K562 (cell line): ENCODE measurements around the gene ENPP7. TPM values are rescaled to one million over a fixed set of nuclear protein-coding genes. Genes with fewer than 3 reads are reported as not detected.

Experiments used
- EP400 ChIP-seq: fragments of 450-650 bp; IDR thresholded peaks from 2 replicates; pipeline ENCODE4 v1.6.1; 2017; ENCODE audit warnings: antibody characterized with exemption, mild to moderate bottlenecking, moderate library complexity
- IFI16 ChIP-seq: fragments of 250-450 bp; sonication (Bioruptor Pico); IDR thresholded peaks from 2 replicates; pipeline ENCODE4 v2.1.2; 2022; ENCODE audit warnings: mild to moderate bottlenecking, inconsistent platforms
- JUNB ChIP-seq: fragments of 450-650 bp; formaldehyde crosslinking; conservative IDR thresholded peaks from 2 replicates; pipeline ENCODE4 v1.4.0; 2020; ENCODE audit warnings: mild to moderate bottlenecking
- MXI1 ChIP-seq: IDR thresholded peaks from 2 replicates; pipeline ENCODE4 v1.6.1; 2011; ENCODE audit warnings: low read depth, mild to moderate bottlenecking, improper control_type of control experiment, low read length
- POLR2G ChIP-seq: fragments of 200-400 bp; formaldehyde crosslinking; IDR thresholded peaks from 2 replicates; pipeline ENCODE4 v1.6.1; 2017; ENCODE audit warnings: low read depth, mild to moderate bottlenecking, antibody characterized with exemption, low read length, moderate library complexity
- RAD51 ChIP-seq: fragments of 450-650 bp; IDR thresholded peaks from 2 replicates; pipeline ENCODE4 v1.7.1; 2016; ENCODE audit warnings: low read depth, mild to moderate bottlenecking, borderline replicate concordance
- RBM14 ChIP-seq: fragments of 200-400 bp; formaldehyde crosslinking; IDR thresholded peaks from 2 replicates; pipeline ENCODE4 v1.6.1; 2018; ENCODE audit warnings: low read depth, mild to moderate bottlenecking, low read length, moderate library complexity, borderline replicate concordance; ENCODE audit not compliant: insufficient read depth
- ZBTB1 ChIP-seq: sonication (generic); formaldehyde crosslinking; IDR thresholded peaks from 2 replicates; pipeline ENCODE4 v1.8.1; 2023; ENCODE audit warnings: missing genetic modification reagents, low read depth, mild to moderate bottlenecking, borderline replicate concordance
- ZNF140 ChIP-seq: fragments of 250-450 bp; sonication (Bioruptor Pico); IDR thresholded peaks from 2 replicates; pipeline ENCODE4 v1.8.0; 2021; ENCODE audit warnings: moderate library complexity, mild to moderate bottlenecking, inconsistent platforms
- ZNF217 ChIP-seq: sonication (generic); formaldehyde crosslinking; IDR thresholded peaks from 2 replicates; pipeline ENCODE4 v1.8.0; 2022; ENCODE audit warnings: mild to moderate bottlenecking, missing genetic modification reagents
- ZNF445 ChIP-seq: fragments of 250-450 bp; sonication (Bioruptor Pico); IDR thresholded peaks from 2 replicates; pipeline ENCODE4 v1.4.0; 2020; ENCODE audit warnings: low read depth, mild to moderate bottlenecking, moderate library complexity
- polyA plus RNA-seq, 8 experiments: library from polyadenylated mRNA; depleted of rRNA in 4 of 8; stranded (reverse) in 5 of 8; unstranded in 3 of 8; fragments of >200 nt; fragmentation: Nextera tagmentation in 2 of 8; fragmentation: Illumina TruSeq in 1 of 8; extraction: Ambion mirVana in 2 of 8; extraction: Trizol in 1 of 8; gene quantifications; 2 replicates each; pipeline versions ENCODE4 v1.2.1 to v1.2.3, GENCODE V29; 2011 to 2014; ENCODE audit warnings: inconsistent platforms in 1 of 8, missing spikeins in 1 of 8
- total RNA-seq, 7 experiments: library from RNA; depleted of rRNA in 6 of 7; stranded (reverse); fragments of >200 nt in 6 of 7; fragmentation: Illumina TruSeq in 2 of 7; extraction: Trizol in 2 of 7; gene quantifications; 2 replicates each; pipeline versions ENCODE4 v1.2.1 to v1.2.3, GENCODE V29; 2011 to 2021; ENCODE audit warnings: low replicate concordance in 1 of 7
- TF ChIP-seq, protein P1 (sequence below): fragments of 200-600 bp; sonication (generic); IDR thresholded peaks from one replicate; pipeline ENCODE4 v1.6.1; 2012; ENCODE audit warnings: mild to moderate bottlenecking, low read depth, low read length, inconsistent platforms
- TF ChIP-seq, protein P2 (sequence below): fragments of 450-650 bp; formaldehyde crosslinking; IDR thresholded peaks from 2 replicates; pipeline ENCODE4 v1.4.0; 2020; ENCODE audit warnings: mild to moderate bottlenecking, mixed read lengths
- TF ChIP-seq, protein P3 (sequence below): fragments of 250-450 bp; sonication (Bioruptor Pico); IDR thresholded peaks from 2 replicates; pipeline ENCODE4 v1.8.0; 2021; ENCODE audit warnings: moderate library complexity, mild to moderate bottlenecking, inconsistent platforms

Gene ENPP7
- total and polyA plus RNA-seq, 9 of the 15 experiments (the other 6 are each of a cell fraction or from before 2014, with no cell fraction given) = not detected

DNA sequence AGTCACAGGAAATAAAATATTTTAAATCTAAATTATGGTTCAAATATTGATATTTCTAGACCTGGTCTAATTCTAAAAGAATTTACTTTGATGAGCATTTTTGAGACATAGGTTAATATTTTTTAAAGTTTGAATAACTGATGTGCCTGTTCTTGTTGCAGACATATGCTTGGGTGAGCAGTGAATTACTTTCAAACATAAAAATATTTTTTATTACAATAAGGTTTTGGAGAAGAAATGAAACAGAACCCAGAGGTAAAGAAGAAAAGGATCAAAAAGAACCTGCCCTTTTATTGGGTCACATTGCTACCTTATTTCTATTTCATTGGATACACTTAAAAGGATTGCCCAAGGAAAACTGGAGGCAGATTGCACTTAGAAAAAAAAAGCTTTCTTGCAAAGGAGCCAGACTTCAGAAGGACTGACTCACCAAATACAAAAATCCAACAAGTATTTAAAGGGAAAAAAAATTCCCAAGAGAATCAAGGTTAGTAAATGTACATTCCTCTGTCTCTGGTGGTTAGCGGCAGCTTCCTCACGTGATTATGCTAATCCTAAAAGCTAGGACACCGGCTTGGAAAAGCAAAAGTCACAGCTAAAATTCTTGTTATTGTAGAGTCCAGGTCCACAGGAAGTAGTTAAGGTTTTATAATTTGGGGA lies 18.5 kb downstream of the ENPP7 start (continued):
- TF ChIP-seq, protein P1, sequence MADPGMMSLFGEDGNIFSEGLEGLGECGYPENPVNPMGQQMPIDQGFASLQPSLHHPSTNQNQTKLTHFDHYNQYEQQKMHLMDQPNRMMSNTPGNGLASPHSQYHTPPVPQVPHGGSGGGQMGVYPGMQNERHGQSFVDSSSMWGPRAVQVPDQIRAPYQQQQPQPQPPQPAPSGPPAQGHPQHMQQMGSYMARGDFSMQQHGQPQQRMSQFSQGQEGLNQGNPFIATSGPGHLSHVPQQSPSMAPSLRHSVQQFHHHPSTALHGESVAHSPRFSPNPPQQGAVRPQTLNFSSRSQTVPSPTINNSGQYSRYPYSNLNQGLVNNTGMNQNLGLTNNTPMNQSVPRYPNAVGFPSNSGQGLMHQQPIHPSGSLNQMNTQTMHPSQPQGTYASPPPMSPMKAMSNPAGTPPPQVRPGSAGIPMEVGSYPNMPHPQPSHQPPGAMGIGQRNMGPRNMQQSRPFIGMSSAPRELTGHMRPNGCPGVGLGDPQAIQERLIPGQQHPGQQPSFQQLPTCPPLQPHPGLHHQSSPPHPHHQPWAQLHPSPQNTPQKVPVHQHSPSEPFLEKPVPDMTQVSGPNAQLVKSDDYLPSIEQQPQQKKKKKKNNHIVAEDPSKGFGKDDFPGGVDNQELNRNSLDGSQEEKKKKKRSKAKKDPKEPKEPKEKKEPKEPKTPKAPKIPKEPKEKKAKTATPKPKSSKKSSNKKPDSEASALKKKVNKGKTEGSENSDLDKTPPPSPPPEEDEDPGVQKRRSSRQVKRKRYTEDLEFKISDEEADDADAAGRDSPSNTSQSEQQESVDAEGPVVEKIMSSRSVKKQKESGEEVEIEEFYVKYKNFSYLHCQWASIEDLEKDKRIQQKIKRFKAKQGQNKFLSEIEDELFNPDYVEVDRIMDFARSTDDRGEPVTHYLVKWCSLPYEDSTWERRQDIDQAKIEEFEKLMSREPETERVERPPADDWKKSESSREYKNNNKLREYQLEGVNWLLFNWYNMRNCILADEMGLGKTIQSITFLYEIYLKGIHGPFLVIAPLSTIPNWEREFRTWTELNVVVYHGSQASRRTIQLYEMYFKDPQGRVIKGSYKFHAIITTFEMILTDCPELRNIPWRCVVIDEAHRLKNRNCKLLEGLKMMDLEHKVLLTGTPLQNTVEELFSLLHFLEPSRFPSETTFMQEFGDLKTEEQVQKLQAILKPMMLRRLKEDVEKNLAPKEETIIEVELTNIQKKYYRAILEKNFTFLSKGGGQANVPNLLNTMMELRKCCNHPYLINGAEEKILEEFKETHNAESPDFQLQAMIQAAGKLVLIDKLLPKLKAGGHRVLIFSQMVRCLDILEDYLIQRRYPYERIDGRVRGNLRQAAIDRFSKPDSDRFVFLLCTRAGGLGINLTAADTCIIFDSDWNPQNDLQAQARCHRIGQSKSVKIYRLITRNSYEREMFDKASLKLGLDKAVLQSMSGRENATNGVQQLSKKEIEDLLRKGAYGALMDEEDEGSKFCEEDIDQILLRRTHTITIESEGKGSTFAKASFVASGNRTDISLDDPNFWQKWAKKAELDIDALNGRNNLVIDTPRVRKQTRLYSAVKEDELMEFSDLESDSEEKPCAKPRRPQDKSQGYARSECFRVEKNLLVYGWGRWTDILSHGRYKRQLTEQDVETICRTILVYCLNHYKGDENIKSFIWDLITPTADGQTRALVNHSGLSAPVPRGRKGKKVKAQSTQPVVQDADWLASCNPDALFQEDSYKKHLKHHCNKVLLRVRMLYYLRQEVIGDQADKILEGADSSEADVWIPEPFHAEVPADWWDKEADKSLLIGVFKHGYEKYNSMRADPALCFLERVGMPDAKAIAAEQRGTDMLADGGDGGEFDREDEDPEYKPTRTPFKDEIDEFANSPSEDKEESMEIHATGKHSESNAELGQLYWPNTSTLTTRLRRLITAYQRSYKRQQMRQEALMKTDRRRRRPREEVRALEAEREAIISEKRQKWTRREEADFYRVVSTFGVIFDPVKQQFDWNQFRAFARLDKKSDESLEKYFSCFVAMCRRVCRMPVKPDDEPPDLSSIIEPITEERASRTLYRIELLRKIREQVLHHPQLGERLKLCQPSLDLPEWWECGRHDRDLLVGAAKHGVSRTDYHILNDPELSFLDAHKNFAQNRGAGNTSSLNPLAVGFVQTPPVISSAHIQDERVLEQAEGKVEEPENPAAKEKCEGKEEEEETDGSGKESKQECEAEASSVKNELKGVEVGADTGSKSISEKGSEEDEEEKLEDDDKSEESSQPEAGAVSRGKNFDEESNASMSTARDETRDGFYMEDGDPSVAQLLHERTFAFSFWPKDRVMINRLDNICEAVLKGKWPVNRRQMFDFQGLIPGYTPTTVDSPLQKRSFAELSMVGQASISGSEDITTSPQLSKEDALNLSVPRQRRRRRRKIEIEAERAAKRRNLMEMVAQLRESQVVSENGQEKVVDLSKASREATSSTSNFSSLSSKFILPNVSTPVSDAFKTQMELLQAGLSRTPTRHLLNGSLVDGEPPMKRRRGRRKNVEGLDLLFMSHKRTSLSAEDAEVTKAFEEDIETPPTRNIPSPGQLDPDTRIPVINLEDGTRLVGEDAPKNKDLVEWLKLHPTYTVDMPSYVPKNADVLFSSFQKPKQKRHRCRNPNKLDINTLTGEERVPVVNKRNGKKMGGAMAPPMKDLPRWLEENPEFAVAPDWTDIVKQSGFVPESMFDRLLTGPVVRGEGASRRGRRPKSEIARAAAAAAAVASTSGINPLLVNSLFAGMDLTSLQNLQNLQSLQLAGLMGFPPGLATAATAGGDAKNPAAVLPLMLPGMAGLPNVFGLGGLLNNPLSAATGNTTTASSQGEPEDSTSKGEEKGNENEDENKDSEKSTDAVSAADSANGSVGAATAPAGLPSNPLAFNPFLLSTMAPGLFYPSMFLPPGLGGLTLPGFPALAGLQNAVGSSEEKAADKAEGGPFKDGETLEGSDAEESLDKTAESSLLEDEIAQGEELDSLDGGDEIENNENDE = no peak
- TF ChIP-seq ZBTB1 (CRISPR knock-in tag) (no peak), ZNF217 (no peak), ZNF445 (CRISPR knock-in tag) (no peak), EP400 (0 out of 2 replicates have a peak, but pooled peaks have one; percentile 5), ZNF140 (CRISPR knock-in tag) (no peak), IFI16 (no peak), RBM14 (no peak), MXI1 (no peak), POLR2G (no peak), RAD51 (peak; percentile 53; the same call in 1 of the 2 replicates), JUNB (CRISPR knock-in tag) (no peak)
- TF ChIP-seq, protein P2, sequence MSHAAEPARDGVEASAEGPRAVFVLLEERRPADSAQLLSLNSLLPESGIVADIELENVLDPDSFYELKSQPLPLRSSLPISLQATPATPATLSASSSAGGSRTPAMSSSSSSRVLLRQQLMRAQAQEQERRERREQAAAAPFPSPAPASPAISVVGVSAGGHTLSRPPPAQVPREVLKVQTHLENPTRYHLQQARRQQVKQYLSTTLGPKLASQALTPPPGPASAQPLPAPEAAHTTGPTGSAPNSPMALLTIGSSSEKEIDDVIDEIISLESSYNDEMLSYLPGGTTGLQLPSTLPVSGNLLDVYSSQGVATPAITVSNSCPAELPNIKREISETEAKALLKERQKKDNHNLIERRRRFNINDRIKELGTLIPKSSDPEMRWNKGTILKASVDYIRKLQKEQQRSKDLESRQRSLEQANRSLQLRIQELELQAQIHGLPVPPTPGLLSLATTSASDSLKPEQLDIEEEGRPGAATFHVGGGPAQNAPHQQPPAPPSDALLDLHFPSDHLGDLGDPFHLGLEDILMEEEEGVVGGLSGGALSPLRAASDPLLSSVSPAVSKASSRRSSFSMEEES (CRISPR knock-in tag) = peak; percentile 14; the same call in 1 of the 2 replicates
- TF ChIP-seq, protein P3, sequence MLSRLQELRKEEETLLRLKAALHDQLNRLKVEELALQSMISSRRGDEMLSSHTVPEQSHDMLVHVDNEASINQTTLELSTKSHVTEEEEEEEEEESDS = no peak
